Kidney tubule cell (primary cell): ENCODE data around the gene HNF1A.

Source experiments
- DNase-seq: peaks from one replicate; pipeline ENCODE4 v3.0.0-alpha.2; 2018; ENCODE audit warnings: low spot score

HNF1A gene

GRCh38 chr12:121050725-121051124 lies 72.4 kb downstream of the HNF1A start:
- no peak for DNase-seq
